BE2C (cell line): Measurements from ENCODE around the gene TTC9C.
"Not testable (repeated sequence)": the region's sequence is repeated elsewhere in the genome, so short reads cannot be mapped to it uniquely, and the experiment has no call there.

ENCODE experiments used
- DNase-seq: peaks from one replicate; pipeline ENCODE4 v3.0.0-alpha.2; 2020
- H3K27me3 ChIP-seq: fragments of 250-450 bp; sonication (Bioruptor Pico); 2 replicates; pipeline ENCODE4 v1.5.1; 2020; ENCODE audit warnings: mild to moderate bottlenecking
- H3K36me3 ChIP-seq: fragments of 250-450 bp; sonication (Bioruptor Pico); 2 replicates; pipeline ENCODE4 v1.5.1; 2020; ENCODE audit warnings: mild to moderate bottlenecking
- H3K4me1 ChIP-seq: fragments of 250-450 bp; sonication (Bioruptor Pico); 2 replicates; pipeline ENCODE4 v1.5.1; 2020
- H3K4me3 ChIP-seq: 2 replicates; pipeline ENCODE4 v1.5.1; 2011; ENCODE audit warnings: low read depth, low read length
- H3K9me3 ChIP-seq: fragments of 250-450 bp; sonication (Bioruptor Pico); 2 replicates; pipeline ENCODE4 v1.5.1; 2020
- CTCF ChIP-seq: IDR thresholded peaks from 2 replicates; pipeline ENCODE4 v1.5.1; 2012; ENCODE audit warnings: mild to moderate bottlenecking, low read depth, low read length

Gene TTC9C

GRCh38 chr11:62753736-62754603 lies 25.7 kb downstream of the TTC9C start, which contains the start of gene ZBTB3:
Gene ZBTB3, minus strand, starts transcription at chr11:62754160. Its CDS starts 496 bp downstream, at chr11:62753664.
- TF ChIP-seq CTCF = no peak
- no peaks in the 10 kb centered on the region for H3K36me3 ChIP-seq
- no peaks in the 10 kb centered on the region for H3K9me3 ChIP-seq
- no peaks in the 10 kb centered on the region for H3K27me3 ChIP-seq
- DNase-seq = peak; percentile 91
- no peaks in the 10 kb centered on the region for H3K4me1 ChIP-seq
- peak within 1 kb of the TSS; percentile 79 for H3K4me3 ChIP-seq

GRCh38 chr11:62755086-62755615 lies 26.9 kb downstream of the TTC9C start:
- DNase-seq = no peak

GRCh38 chr11:62757846-62758788 lies 29.8 kb downstream of the TTC9C start:
- Histone ChIP-seq H3K9me3 (no peaks in the 10 kb centered on the region), H3K4me1 (no peaks in the 10 kb centered on the region), H3K27me3 (no peaks in the 10 kb centered on the region), H3K36me3 (no peaks in the 10 kb centered on the region), H3K4me3 (no peak overlapping the region)
- DNase-seq = no peak
- no peak for TF ChIP-seq CTCF

More at GRCh38 chr11:62755086-62755615, 26.9 kb downstream of the TTC9C start:
- Histone ChIP-seq H3K36me3 (no peaks in the 10 kb centered on the region), H3K4me3 (no peak overlapping the region), H3K27me3 (no peaks in the 10 kb centered on the region), H3K9me3 (no peaks in the 10 kb centered on the region), H3K4me1 (no peaks in the 10 kb centered on the region)
- TF ChIP-seq CTCF = no peak

GRCh38 chr11:62760867-62761227 lies 32.6 kb downstream of the TTC9C start:
- not testable (repeated sequence) for DNase-seq, H3K4me1 ChIP-seq, H3K9me3 ChIP-seq, H3K27me3 ChIP-seq, H3K36me3 ChIP-seq
- peak overlapping the region; percentile 73 for H3K4me3 ChIP-seq

- no peak for TF ChIP-seq CTCF
- H3K36me3 ChIP-seq = no peaks in the 10 kb centered on the region
- DNase-seq = peak; percentile 16
Observed at GRCh38 chr11:62770778-62771143, 42.5 kb downstream of the TTC9C start.

GRCh38 chr11:62771144-62772021 lies 43.1 kb downstream of the TTC9C start, which contains the start of gene TAF6L:
Gene TAF6L, plus strand, starts transcription at chr11:62771396. Its CDS starts 4,388 bp downstream, at chr11:62775784.
- Histone ChIP-seq H3K36me3 (no peaks in the 10 kb centered on the region), H3K4me1 (no peaks in the 10 kb centered on the region), H3K4me3 (peak within 1 kb of the TSS; percentile 67), H3K27me3 (no peaks in the 10 kb centered on the region), H3K9me3 (no peaks in the 10 kb centered on the region)
- no peak for TF ChIP-seq CTCF
- peak; percentile 94 for DNase-seq

More at GRCh38 chr11:62770778-62771143, 42.5 kb downstream of the TTC9C start:
- H3K9me3 ChIP-seq = no peaks in the 10 kb centered on the region
- peak overlapping the region; percentile 67 for H3K4me3 ChIP-seq
- H3K4me1 ChIP-seq = no peaks in the 10 kb centered on the region
- no peaks in the 10 kb centered on the region for H3K27me3 ChIP-seq
